HEK293 (cell line): ENCODE results near the gene GAS7.

Experiments
- CTCF ChIA-PET: fragments of 350-600 bp; formaldehyde crosslinking; extraction: SDS; loops from one replicate; lab custom pipeline; 2021; ENCODE audit warnings: antibody characterized with exemption; lab: Yijun Ruan, JAX
- POLR2A ChIA-PET: fragments of 300-600 bp; formaldehyde crosslinking; extraction: SDS; loops from one replicate; lab custom pipeline; 2020; ENCODE audit warnings: antibody characterized with exemption, inconsistent platforms; lab: Yijun Ruan, JAX
- H3K27ac ChIP-seq: fragments of 200-500 bp; sonication (Bioruptor generic); 2 replicates; pipeline ENCODE4 v1.5.1; 2014; ENCODE audit warnings: low read depth, low read length, control low read depth, inconsistent platforms; ENCODE audit errors: extremely low read depth
- H3K36me3 ChIP-seq, 2 experiments: fragments of 200-500 bp in 1 of 2; sonication (Bioruptor generic) in 1 of 2; 1 replicate in 1 of 2; 2 replicates in 1 of 2; pipeline ENCODE4 v1.5.1; 2014 to 2017; ENCODE audit warnings: inconsistent platforms in 2 of 2, low read length in 2 of 2; ENCODE audit not compliant: control insufficient read depth in 2 of 2, insufficient read depth in 1 of 2
- H3K4me1 ChIP-seq: fragments of 200-500 bp; sonication (Bioruptor generic); 2 replicates; pipeline ENCODE4 v1.5.1; 2014; ENCODE audit warnings: mild to moderate bottlenecking, low read length, inconsistent platforms; ENCODE audit not compliant: control insufficient read depth, insufficient read depth
- H3K4me3 ChIP-seq: 2 replicates; pipeline ENCODE4 v1.5.1; 2011; ENCODE audit warnings: low read depth, mild to moderate bottlenecking, control low read depth, low read length, moderate library complexity
- H3K9me3 ChIP-seq: fragments of 200-500 bp; sonication (Bioruptor generic); 2 replicates; pipeline ENCODE4 v1.5.1; 2014; ENCODE audit warnings: low read depth, low read length, inconsistent platforms; ENCODE audit not compliant: control insufficient read depth, insufficient read depth
- KLF7 ChIP-seq: fragments of 450-650 bp; formaldehyde crosslinking; IDR thresholded peaks from 2 replicates; pipeline ENCODE4 v1.5.1; 2016; ENCODE audit warnings: missing biosample characterization, missing genetic modification characterization, borderline replicate concordance
- SALL2 ChIP-seq: fragments of 450-650 bp; formaldehyde crosslinking; IDR thresholded peaks from 2 replicates; pipeline ENCODE4 v1.5.0; 2017; ENCODE audit warnings: missing biosample characterization, mild to moderate bottlenecking, missing genetic modification characterization, borderline replicate concordance
- SETDB1 ChIP-seq: IDR thresholded peaks from one replicate; pipeline ENCODE4 v1.6.1; 2017; ENCODE audit warnings: mild to moderate bottlenecking, low read length, moderate library complexity, mixed read lengths; ENCODE audit not compliant: insufficient read length
- WT1 ChIP-seq: fragments of 450-650 bp; formaldehyde crosslinking; IDR thresholded peaks from 2 replicates; pipeline ENCODE4 v1.5.1; 2016; ENCODE audit warnings: missing biosample characterization, missing genetic modification characterization
- ZNF132 ChIP-seq: fragments of 450-650 bp; formaldehyde crosslinking; IDR thresholded peaks from 2 replicates; pipeline ENCODE4 v1.5.1; 2017; ENCODE audit warnings: missing biosample characterization, missing genetic modification characterization, borderline replicate concordance
- ZNF23 ChIP-seq: fragments of 450-650 bp; formaldehyde crosslinking; IDR thresholded peaks from 2 replicates; pipeline ENCODE4 v1.5.1; 2016; ENCODE audit warnings: missing biosample characterization, missing genetic modification characterization, borderline replicate concordance
- ZNF521 ChIP-seq: fragments of 450-650 bp; formaldehyde crosslinking; IDR thresholded peaks from 2 replicates; pipeline ENCODE4 v1.5.1; 2017; ENCODE audit warnings: missing biosample characterization, mild to moderate bottlenecking, missing genetic modification characterization
- ZNF530 ChIP-seq: fragments of 450-650 bp; formaldehyde crosslinking; IDR thresholded peaks from 2 replicates; pipeline ENCODE4 v1.5.1; 2016; ENCODE audit warnings: low read depth, missing biosample characterization, missing genetic modification characterization
- ZNF549 ChIP-seq: fragments of 450-650 bp; IDR thresholded peaks from 2 replicates; pipeline ENCODE4 v1.5.1; 2018; ENCODE audit warnings: missing biosample characterization, missing genetic modification characterization, mild to moderate bottlenecking, inconsistent platforms, moderate library complexity
- ZNF629 ChIP-seq: fragments of 450-650 bp; formaldehyde crosslinking; IDR thresholded peaks from 2 replicates; pipeline ENCODE4 v1.5.1; 2017; ENCODE audit warnings: missing biosample characterization, missing genetic modification characterization
- ZNF791 ChIP-seq: fragments of 450-650 bp; formaldehyde crosslinking; IDR thresholded peaks from 2 replicates; pipeline ENCODE4 v1.5.1; 2016; ENCODE audit warnings: missing biosample characterization, missing genetic modification characterization
- ZNF792 ChIP-seq: fragments of 450-650 bp; formaldehyde crosslinking; IDR thresholded peaks from 2 replicates; pipeline ENCODE4 v1.5.1; 2016; ENCODE audit warnings: missing biosample characterization, missing genetic modification characterization
- ZNF837 ChIP-seq: fragments of 450-650 bp; formaldehyde crosslinking; IDR thresholded peaks from 2 replicates; pipeline ENCODE4 v1.5.1; 2016; ENCODE audit warnings: missing biosample characterization, missing genetic modification characterization
- ZSCAN16 ChIP-seq: fragments of 450-650 bp; formaldehyde crosslinking; IDR thresholded peaks from 2 replicates; pipeline ENCODE4 v1.5.1; 2016; ENCODE audit warnings: missing biosample characterization, missing genetic modification characterization
- TF ChIP-seq, protein P1 (sequence below): fragments of 450-650 bp; formaldehyde crosslinking; IDR thresholded peaks from 2 replicates; pipeline ENCODE4 v1.5.1; 2017; ENCODE audit warnings: missing biosample characterization, missing genetic modification characterization
- TF ChIP-seq, protein P2 (sequence below): fragments of 450-650 bp; formaldehyde crosslinking; IDR thresholded peaks from 2 replicates; pipeline ENCODE4 v1.5.1; 2016; ENCODE audit warnings: missing biosample characterization, missing genetic modification characterization
- TF ChIP-seq, protein P3 (sequence below): fragments of 450-650 bp; formaldehyde crosslinking; IDR thresholded peaks from 2 replicates; pipeline ENCODE4 v1.5.1; 2016; ENCODE audit warnings: missing biosample characterization, missing genetic modification characterization
- TF ChIP-seq, protein P4 (sequence below): fragments of 450-650 bp; formaldehyde crosslinking; IDR thresholded peaks from 2 replicates; pipeline ENCODE4 v1.5.1; 2016; ENCODE audit warnings: missing biosample characterization, missing genetic modification characterization, borderline replicate concordance
- TF ChIP-seq, protein P5 (sequence below): fragments of 450-650 bp; formaldehyde crosslinking; IDR thresholded peaks from 2 replicates; pipeline ENCODE4 v1.5.1; 2016; ENCODE audit warnings: missing biosample characterization, missing genetic modification characterization

The GAS7 gene

DNA sequence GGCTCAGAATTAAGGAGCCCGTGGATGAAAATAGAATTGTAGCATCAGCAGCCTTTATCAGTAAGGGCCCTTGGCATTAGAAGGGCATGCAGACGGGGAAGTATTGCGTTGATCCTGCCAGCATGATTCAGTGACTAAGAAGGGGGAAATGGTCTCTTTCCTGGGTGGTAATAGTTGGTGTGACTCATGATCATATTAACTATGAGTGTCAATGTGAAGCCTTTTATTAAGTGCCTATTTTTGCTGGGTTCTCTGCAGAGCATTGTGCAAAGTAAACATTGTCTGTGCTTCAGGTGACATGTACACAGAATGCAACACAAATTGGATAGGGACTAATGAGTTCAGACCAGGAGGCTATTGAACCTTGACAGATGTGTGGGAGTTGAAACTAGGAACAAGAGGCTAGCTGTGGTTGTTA, 317.8 kb downstream of the GAS7 start:
- CTCF ChIA-PET: interaction anchor here (0.7 to 4.9 kb wide), 2 partner anchors 9 to 685 kb away, joined by 4 to 56 read pairs; no protein-coding TSS in a partner anchor
- POLR2A ChIA-PET: no interaction called here
- no peak overlapping the region for H3K27ac ChIP-seq

DNA sequence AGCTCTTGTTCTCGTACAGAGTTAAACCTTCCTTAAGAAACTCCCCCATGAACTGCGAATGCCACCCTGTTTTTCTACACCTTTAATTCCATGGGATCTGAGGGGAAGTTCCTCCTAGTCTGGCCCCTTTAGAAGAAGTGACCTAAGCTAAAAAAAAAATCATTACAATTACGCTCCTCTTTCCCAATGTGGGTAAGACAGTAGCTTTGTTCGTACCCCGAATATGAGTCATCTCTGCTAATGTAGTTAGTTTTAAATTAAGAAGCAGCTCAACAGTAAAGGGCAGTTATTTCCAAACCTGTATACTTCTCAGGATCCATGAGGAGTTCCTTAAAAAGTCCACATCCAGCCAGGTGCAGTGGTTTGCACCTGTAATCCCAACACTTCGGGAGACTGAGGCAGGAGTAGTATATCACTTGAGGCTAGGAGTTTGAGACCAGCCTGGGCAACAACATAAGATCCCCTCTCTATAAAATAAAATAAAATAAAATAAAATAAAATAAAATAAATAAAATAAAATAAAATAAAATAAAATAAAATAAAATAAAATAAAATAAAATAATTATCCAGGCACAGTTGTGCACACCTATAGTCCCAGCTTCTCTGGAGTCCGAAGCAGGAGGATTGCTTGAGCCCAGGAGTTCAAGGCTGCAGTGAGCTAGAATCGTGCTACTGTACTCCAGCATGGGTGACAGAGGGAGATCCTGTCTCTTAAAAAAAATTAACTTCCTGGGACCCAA, 319.4 kb downstream of the GAS7 start:
- no peak for TF ChIP-seq SALL2
- no peak for TF ChIP-seq ZNF521
- TF ChIP-seq, protein P1, sequence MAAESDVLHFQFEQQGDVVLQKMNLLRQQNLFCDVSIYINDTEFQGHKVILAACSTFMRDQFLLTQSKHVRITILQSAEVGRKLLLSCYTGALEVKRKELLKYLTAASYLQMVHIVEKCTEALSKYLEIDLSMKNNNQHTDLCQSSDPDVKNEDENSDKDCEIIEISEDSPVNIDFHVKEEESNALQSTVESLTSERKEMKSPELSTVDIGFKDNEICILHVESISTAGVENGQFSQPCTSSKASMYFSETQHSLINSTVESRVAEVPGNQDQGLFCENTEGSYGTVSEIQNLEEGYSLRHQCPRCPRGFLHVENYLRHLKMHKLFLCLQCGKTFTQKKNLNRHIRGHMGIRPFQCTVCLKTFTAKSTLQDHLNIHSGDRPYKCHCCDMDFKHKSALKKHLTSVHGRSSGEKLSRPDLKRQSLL: no peak
- Histone ChIP-seq H3K27ac (no peak overlapping the region), H3K4me3 (no peak overlapping the region), H3K4me1 (no peaks in the 10 kb centered on the region), H3K36me3 (no peaks in the 10 kb centered on the region), H3K9me3 (no peaks in the 10 kb centered on the region)
- ChIA-PET POLR2A (no interaction called here), CTCF (interaction anchor here (0.6 to 4.9 kb wide), 4 partner anchors 11 to 150 kb away, joined by 3 to 56 read pairs (median 4); no protein-coding TSS in a partner anchor)

More for the DNA sequence above, 317.8 kb downstream of the GAS7 start:
- Histone ChIP-seq H3K4me3 (no peak overlapping the region), H3K36me3 (no peaks in the 10 kb centered on the region), H3K9me3 (no peaks in the 10 kb centered on the region), H3K4me1 (no peaks in the 10 kb centered on the region)
- TF ChIP-seq ZNF23: no peak
- TF ChIP-seq WT1: no peak
- no peak for TF ChIP-seq ZNF549
- no peak for TF ChIP-seq ZSCAN16 (tag by site-specific recombination)
- no peak for TF ChIP-seq ZNF837 (tag by site-specific recombination)
- TF ChIP-seq, protein P2, sequence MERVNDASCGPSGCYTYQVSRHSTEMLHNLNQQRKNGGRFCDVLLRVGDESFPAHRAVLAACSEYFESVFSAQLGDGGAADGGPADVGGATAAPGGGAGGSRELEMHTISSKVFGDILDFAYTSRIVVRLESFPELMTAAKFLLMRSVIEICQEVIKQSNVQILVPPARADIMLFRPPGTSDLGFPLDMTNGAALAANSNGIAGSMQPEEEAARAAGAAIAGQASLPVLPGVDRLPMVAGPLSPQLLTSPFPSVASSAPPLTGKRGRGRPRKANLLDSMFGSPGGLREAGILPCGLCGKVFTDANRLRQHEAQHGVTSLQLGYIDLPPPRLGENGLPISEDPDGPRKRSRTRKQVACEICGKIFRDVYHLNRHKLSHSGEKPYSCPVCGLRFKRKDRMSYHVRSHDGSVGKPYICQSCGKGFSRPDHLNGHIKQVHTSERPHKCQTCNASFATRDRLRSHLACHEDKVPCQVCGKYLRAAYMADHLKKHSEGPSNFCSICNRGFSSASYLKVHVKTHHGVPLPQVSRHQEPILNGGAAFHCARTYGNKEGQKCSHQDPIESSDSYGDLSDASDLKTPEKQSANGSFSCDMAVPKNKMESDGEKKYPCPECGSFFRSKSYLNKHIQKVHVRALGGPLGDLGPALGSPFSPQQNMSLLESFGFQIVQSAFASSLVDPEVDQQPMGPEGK: no peak
- no peak for TF ChIP-seq ZNF530 (tag by site-specific recombination)
- no peak for TF ChIP-seq ZNF792 (tag by site-specific recombination)
- no peak for TF ChIP-seq ZNF132 (tag by site-specific recombination)
- no peak for TF ChIP-seq ZNF629
- no peak for TF ChIP-seq SETDB1
- TF ChIP-seq, protein P3, sequence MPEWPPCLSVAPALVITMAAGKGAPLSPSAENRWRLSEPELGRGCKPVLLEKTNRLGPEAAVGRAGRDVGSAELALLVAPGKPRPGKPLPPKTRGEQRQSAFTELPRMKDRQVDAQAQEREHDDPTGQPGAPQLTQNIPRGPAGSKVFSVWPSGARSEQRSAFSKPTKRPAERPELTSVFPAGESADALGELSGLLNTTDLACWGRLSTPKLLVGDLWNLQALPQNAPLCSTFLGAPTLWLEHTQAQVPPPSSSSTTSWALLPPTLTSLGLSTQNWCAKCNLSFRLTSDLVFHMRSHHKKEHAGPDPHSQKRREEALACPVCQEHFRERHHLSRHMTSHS (tag by site-specific recombination): no peak
- TF ChIP-seq, protein P4, sequence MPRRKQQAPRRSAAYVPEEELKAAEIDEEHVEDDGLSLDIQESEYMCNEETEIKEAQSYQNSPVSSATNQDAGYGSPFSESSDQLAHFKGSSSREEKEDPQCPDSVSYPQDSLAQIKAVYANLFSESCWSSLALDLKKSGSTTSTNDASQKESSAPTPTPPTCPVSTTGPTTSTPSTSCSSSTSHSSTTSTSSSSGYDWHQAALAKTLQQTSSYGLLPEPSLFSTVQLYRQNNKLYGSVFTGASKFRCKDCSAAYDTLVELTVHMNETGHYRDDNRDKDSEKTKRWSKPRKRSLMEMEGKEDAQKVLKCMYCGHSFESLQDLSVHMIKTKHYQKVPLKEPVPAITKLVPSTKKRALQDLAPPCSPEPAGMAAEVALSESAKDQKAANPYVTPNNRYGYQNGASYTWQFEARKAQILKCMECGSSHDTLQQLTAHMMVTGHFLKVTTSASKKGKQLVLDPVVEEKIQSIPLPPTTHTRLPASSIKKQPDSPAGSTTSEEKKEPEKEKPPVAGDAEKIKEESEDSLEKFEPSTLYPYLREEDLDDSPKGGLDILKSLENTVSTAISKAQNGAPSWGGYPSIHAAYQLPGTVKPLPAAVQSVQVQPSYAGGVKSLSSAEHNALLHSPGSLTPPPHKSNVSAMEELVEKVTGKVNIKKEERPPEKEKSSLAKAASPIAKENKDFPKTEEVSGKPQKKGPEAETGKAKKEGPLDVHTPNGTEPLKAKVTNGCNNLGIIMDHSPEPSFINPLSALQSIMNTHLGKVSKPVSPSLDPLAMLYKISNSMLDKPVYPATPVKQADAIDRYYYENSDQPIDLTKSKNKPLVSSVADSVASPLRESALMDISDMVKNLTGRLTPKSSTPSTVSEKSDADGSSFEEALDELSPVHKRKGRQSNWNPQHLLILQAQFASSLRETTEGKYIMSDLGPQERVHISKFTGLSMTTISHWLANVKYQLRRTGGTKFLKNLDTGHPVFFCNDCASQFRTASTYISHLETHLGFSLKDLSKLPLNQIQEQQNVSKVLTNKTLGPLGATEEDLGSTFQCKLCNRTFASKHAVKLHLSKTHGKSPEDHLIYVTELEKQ (tag by site-specific recombination): no peak
- TF ChIP-seq, protein P1: no peak
- TF ChIP-seq KLF7 (tag by site-specific recombination): no peak
- TF ChIP-seq, protein P5, sequence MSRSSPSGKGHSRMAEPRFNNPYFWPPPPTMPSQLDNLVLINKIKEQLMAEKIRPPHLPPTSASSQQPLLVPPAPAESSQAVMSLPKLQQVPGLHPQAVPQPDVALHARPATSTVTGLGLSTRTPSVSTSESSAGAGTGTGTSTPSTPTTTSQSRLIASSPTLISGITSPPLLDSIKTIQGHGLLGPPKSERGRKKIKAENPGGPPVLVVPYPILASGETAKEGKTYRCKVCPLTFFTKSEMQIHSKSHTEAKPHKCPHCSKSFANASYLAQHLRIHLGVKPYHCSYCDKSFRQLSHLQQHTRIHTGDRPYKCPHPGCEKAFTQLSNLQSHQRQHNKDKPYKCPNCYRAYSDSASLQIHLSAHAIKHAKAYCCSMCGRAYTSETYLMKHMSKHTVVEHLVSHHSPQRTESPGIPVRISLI (tag by site-specific recombination): no peak
- no peak for TF ChIP-seq ZNF791
